Epithelial cell of proximal tubule (primary cell): ENCODE results near the gene NSDHL. TPM values are rescaled to one million over a fixed set of nuclear protein-coding genes. Genes with fewer than 3 reads are reported as not detected.

Source experiments
- DNase-seq: peaks from one replicate; pipeline ENCODE4 v3.0.0-alpha.2; 2011; ENCODE audit warnings: low read depth
- H3K4me3 ChIP-seq: 2 replicates; pipeline ENCODE4 v1.5.1; 2011; ENCODE audit warnings: low read depth, mild to moderate bottlenecking, low read length
- CTCF ChIP-seq: conservative IDR thresholded peaks from 2 replicates; pipeline ENCODE4 v1.5.1; 2012; ENCODE audit warnings: low read depth, mild to moderate bottlenecking, low read length
- total RNA-seq: library from RNA; depleted of rRNA; stranded (reverse); fragments of >200 nt; gene quantifications from 2 replicates; pipeline ENCODE4 v1.2.3, GENCODE V29; 2015

The NSDHL gene
- total RNA-seq, 1 donor from 2014 or later = 19.3 TPM

- no peak overlapping the region for H3K4me3 ChIP-seq
- no peak for TF ChIP-seq CTCF
- no peak for DNase-seq
These were observed 63.2 kb downstream of the NSDHL start for GRCh38 chrX:152893980-152894610.

- no peak overlapping the region for H3K4me3 ChIP-seq
- DNase-seq = no peak
- TF ChIP-seq CTCF = no peak
These were observed 64.3 kb downstream of the NSDHL start for GRCh38 chrX:152895121-152895520.

GRCh38 chrX:152895724-152896420 is 65.0 kb downstream of the NSDHL start:
- no peak for TF ChIP-seq CTCF
- DNase-seq = no peak
- no peak overlapping the region for H3K4me3 ChIP-seq

GRCh38 chrX:152896450-152896849 is 65.6 kb downstream of the NSDHL start:
- no peak overlapping the region for H3K4me3 ChIP-seq
- TF ChIP-seq CTCF = no peak
- no peak for DNase-seq

- peak within 1 kb of the TSS; percentile 53 for H3K4me3 ChIP-seq
- no peak for TF ChIP-seq CTCF
- no peak for DNase-seq
These were observed 66.6 kb downstream of the NSDHL start, which contains the start of gene ZNF185 for GRCh38 chrX:152897222-152898131. Gene ZNF185, plus strand, starts transcription at chrX:152898067. Its CDS starts 16,423 bp downstream, at chrX:152914490.

GRCh38 chrX:152898442-152898841 is 67.6 kb downstream of the NSDHL start:
- no peak for DNase-seq
- no peak for TF ChIP-seq CTCF
- peak overlapping the region; percentile 53 for H3K4me3 ChIP-seq
